Activated CD4-positive, alpha-beta memory T cell treated with anti-CD3 and anti-CD28 coated beads for 36 hours (primary cell): Measurements from ENCODE around the gene ENTPD7. TPM values are rescaled to one million over a fixed set of nuclear protein-coding genes. Genes with fewer than 3 reads are reported as not detected.
A peak's percentile ranks its signal among the peaks of the same experiment; 100 is the strongest.
"Not testable (repeated sequence)": the region's sequence is repeated elsewhere in the genome, so short reads cannot be mapped to it uniquely, and the experiment has no call there.

ENCODE experiments used
- CTCF ChIA-PET: fragments of 350-600 bp; sonication (Branson Sonifier 250); formaldehyde crosslinking; loops from one replicate; lab custom pipeline; 2021; ENCODE audit warnings: antibody characterized with exemption, inconsistent platforms; lab: Charles Lee
- POLR2A ChIA-PET: fragments of 350-600 bp; sonication (Branson Sonifier 250); formaldehyde crosslinking; loops from one replicate; lab custom pipeline; 2021; ENCODE audit warnings: antibody characterized with exemption; lab: Charles Lee
- DNase-seq: peaks from one replicate; pipeline ENCODE4 v3.0.0-alpha.2; 2020
- H3K27ac Mint-ChIP-seq: one replicate; pipeline ENCODE4 v1.8.0; 2021; ENCODE audit warnings: mixed read lengths
- H3K27me3 Mint-ChIP-seq: one replicate; pipeline ENCODE4 v1.8.0; 2021; ENCODE audit warnings: mixed read lengths
- H3K36me3 Mint-ChIP-seq: one replicate; pipeline ENCODE4 v1.8.0; 2021; ENCODE audit warnings: mixed read lengths
- H3K4me1 Mint-ChIP-seq: one replicate; pipeline ENCODE4 v1.8.0; 2021; ENCODE audit warnings: low read depth, mixed read lengths
- H3K4me3 Mint-ChIP-seq: one replicate; pipeline ENCODE4 v1.8.0; 2021; ENCODE audit warnings: mild to moderate bottlenecking, mixed read lengths
- H3K9me3 Mint-ChIP-seq: one replicate; pipeline ENCODE4 v1.8.0; 2021; ENCODE audit warnings: mixed read lengths
- intact Hi-C: fragments of 100-400 bp; cut with micrococcal nuclease; formaldehyde crosslinking; loops from one replicate; pipeline ENCODE4 v1.15.1; 2023
- total RNA-seq, 2 experiments: library from RNA; stranded (reverse); gene quantifications; one replicate each; pipeline ENCODE4 v1.2.3, GENCODE V29; 2021

ENTPD7 gene
- total RNA-seq, 2 experiments from 2014 or later = 3.0 to 3.3 TPM

- H3K4me1 Mint-ChIP-seq = peaks cover 31% of the 10 kb centered on the region
- ChIA-PET POLR2A (interaction anchor here (1.1 to 5.2 kb wide), 4 partner anchors 10 to 192 kb away, joined by 4 to 55 read pairs (median 22); partner anchors contain the start of genes COX15, CUTC, ENTPD7 and GOT1), CTCF (interaction anchor here (0.8 to 2.7 kb wide), 6 partner anchors 9 to 186 kb away, joined by 3 to 11 read pairs (median 3); partner anchors contain the start of gene ENTPD7)
- peak overlapping the region; percentile 96 for H3K27ac Mint-ChIP-seq
- DNase-seq = no peak
- no peaks in the 10 kb centered on the region for H3K9me3 Mint-ChIP-seq
- H3K36me3 Mint-ChIP-seq = peaks cover 14% of the 10 kb centered on the region
- intact Hi-C loops = loop anchor here (2.0 kb wide), 1 partner anchor 385 kb away; no protein-coding TSS in a partner anchor
- H3K4me3 Mint-ChIP-seq = peak overlapping the region; percentile 80
- H3K27me3 Mint-ChIP-seq = no peaks in the 10 kb centered on the region
Observed at GRCh38 chr10:99621454-99622251, 37.7 kb upstream of the ENTPD7 start.

GRCh38 chr10:99623919-99624318 lies 35.4 kb upstream of the ENTPD7 start:
- no peak overlapping the region for H3K27ac Mint-ChIP-seq
- H3K27me3 Mint-ChIP-seq = peaks cover 3% of the 10 kb centered on the region
- H3K36me3 Mint-ChIP-seq = peaks cover 5% of the 10 kb centered on the region
- no peaks in the 10 kb centered on the region for H3K9me3 Mint-ChIP-seq
- no peak overlapping the region for H3K4me3 Mint-ChIP-seq
- POLR2A ChIA-PET = no interaction called here
- CTCF ChIA-PET = interaction anchor here (1.0 to 2.7 kb wide), 3 partner anchors 10 to 188 kb away, joined by 3 to 11 read pairs (median 4); no protein-coding TSS in a partner anchor
- DNase-seq = no peak
- peaks cover 13% of the 10 kb centered on the region for H3K4me1 Mint-ChIP-seq
- intact Hi-C loops = no loop called here

- H3K9me3 Mint-ChIP-seq, DNase-seq, H3K36me3 Mint-ChIP-seq, H3K4me3 Mint-ChIP-seq, H3K27ac Mint-ChIP-seq, H3K27me3 Mint-ChIP-seq, intact Hi-C loops: not testable (repeated sequence)
- ChIA-PET CTCF (interaction anchor here (0.6 to 2.0 kb wide), 4 partner anchors 11 to 44 kb away, joined by 3 to 4 read pairs (median 4); no protein-coding TSS in a partner anchor), POLR2A (interaction anchor here (0.6 kb wide), 1 partner anchor 196 kb away, joined by 3 read pairs; no protein-coding TSS in a partner anchor)
- peaks cover 10% of the 10 kb centered on the region for H3K4me1 Mint-ChIP-seq
Observed at GRCh38 chr10:99625124-99625523, 34.2 kb upstream of the ENTPD7 start.

GRCh38 chr10:99628923-99629624 lies 30.2 kb upstream of the ENTPD7 start:
- Mint-ChIP-seq H3K4me1 (peaks cover 4% of the 10 kb centered on the region), H3K27me3 (peaks cover 17% of the 10 kb centered on the region), H3K36me3 (no peaks in the 10 kb centered on the region), H3K27ac (no peak overlapping the region), H3K4me3 (no peak overlapping the region), H3K9me3 (no peaks in the 10 kb centered on the region)
- intact Hi-C loops = no loop called here
- ChIA-PET CTCF (no interaction called here), POLR2A (no interaction called here)
- DNase-seq = no peak

GRCh38 chr10:99629625-99629978 lies 29.7 kb upstream of the ENTPD7 start:
- intact Hi-C loops = no loop called here
- CTCF ChIA-PET = interaction anchor here (1.0 kb wide), 1 partner anchor 194 kb away, joined by 3 read pairs; no protein-coding TSS in a partner anchor
- DNase-seq = no peak
- H3K4me1 Mint-ChIP-seq = peaks cover 4% of the 10 kb centered on the region
- no peaks in the 10 kb centered on the region for H3K36me3 Mint-ChIP-seq
- POLR2A ChIA-PET = no interaction called here
- no peak overlapping the region for H3K27ac Mint-ChIP-seq
- H3K27me3 Mint-ChIP-seq = peaks cover 21% of the 10 kb centered on the region
- no peak overlapping the region for H3K4me3 Mint-ChIP-seq
- no peaks in the 10 kb centered on the region for H3K9me3 Mint-ChIP-seq

GRCh38 chr10:99630433-99630832 lies 28.9 kb upstream of the ENTPD7 start:
- H3K27ac Mint-ChIP-seq = no peak overlapping the region
- H3K36me3 Mint-ChIP-seq = no peaks in the 10 kb centered on the region
- no peak overlapping the region for H3K4me3 Mint-ChIP-seq
- POLR2A ChIA-PET = no interaction called here
- no peaks in the 10 kb centered on the region for H3K9me3 Mint-ChIP-seq
- DNase-seq = no peak
- CTCF ChIA-PET = interaction anchor here (0.8 to 1.6 kb wide), 4 partner anchors 14 to 194 kb away, joined by 3 read pairs; partner anchors contain the start of gene ENTPD7
- intact Hi-C loops = no loop called here
- peaks cover 4% of the 10 kb centered on the region for H3K4me1 Mint-ChIP-seq
- H3K27me3 Mint-ChIP-seq = peaks cover 23% of the 10 kb centered on the region

- H3K27me3 Mint-ChIP-seq = peaks cover 23% of the 10 kb centered on the region
Observed at GRCh38 chr10:99630991-99631390, 28.3 kb upstream of the ENTPD7 start.

GRCh38 chr10:99631496-99631895 lies 27.8 kb upstream of the ENTPD7 start:
- no peak overlapping the region for H3K27ac Mint-ChIP-seq
- H3K9me3 Mint-ChIP-seq = no peaks in the 10 kb centered on the region
- no peaks in the 10 kb centered on the region for H3K36me3 Mint-ChIP-seq
- intact Hi-C loops = no loop called here
- H3K27me3 Mint-ChIP-seq = peaks cover 23% of the 10 kb centered on the region
- DNase-seq = no peak
- H3K4me3 Mint-ChIP-seq = no peak overlapping the region
- ChIA-PET CTCF (interaction anchor here (1.6 kb wide), 1 partner anchor 19 kb away, joined by 3 read pairs; no protein-coding TSS in a partner anchor), POLR2A (interaction anchor here (1.0 kb wide), 1 partner anchor 10 kb away, joined by 4 read pairs; no protein-coding TSS in a partner anchor)
- peaks cover 4% of the 10 kb centered on the region for H3K4me1 Mint-ChIP-seq

More at GRCh38 chr10:99630991-99631390, 28.3 kb upstream of the ENTPD7 start:
- peaks cover 4% of the 10 kb centered on the region for H3K4me1 Mint-ChIP-seq
- ChIA-PET CTCF (interaction anchor here (0.8 to 1.6 kb wide), 2 partner anchors 18 to 28 kb away, joined by 3 read pairs; partner anchors contain the start of gene ENTPD7), POLR2A (interaction anchor here (1.0 kb wide), 1 partner anchor 10 kb away, joined by 4 read pairs; no protein-coding TSS in a partner anchor)
- DNase-seq = no peak
- no peak overlapping the region for H3K27ac Mint-ChIP-seq
- no peaks in the 10 kb centered on the region for H3K36me3 Mint-ChIP-seq
- no peak overlapping the region for H3K4me3 Mint-ChIP-seq
- intact Hi-C loops = no loop called here
- no peaks in the 10 kb centered on the region for H3K9me3 Mint-ChIP-seq

GRCh38 chr10:99633832-99634231 lies 25.5 kb upstream of the ENTPD7 start:
- intact Hi-C loops = no loop called here
- Mint-ChIP-seq H3K27ac (no peak overlapping the region), H3K36me3 (no peaks in the 10 kb centered on the region), H3K27me3 (peaks cover 21% of the 10 kb centered on the region), H3K4me1 (no peaks in the 10 kb centered on the region), H3K9me3 (no peaks in the 10 kb centered on the region), H3K4me3 (no peak overlapping the region)
- CTCF ChIA-PET = no interaction called here
- DNase-seq = no peak
- POLR2A ChIA-PET = no interaction called here

GRCh38 chr10:99647601-99648151 lies 11.6 kb upstream of the ENTPD7 start:
- ChIA-PET CTCF (no interaction called here), POLR2A (no interaction called here)
- no peak for DNase-seq
- Mint-ChIP-seq H3K4me3 (no peak overlapping the region), H3K27ac (no peak overlapping the region), H3K4me1 (no peaks in the 10 kb centered on the region), H3K36me3 (peaks cover under 1% of the 10 kb centered on the region), H3K27me3 (peaks cover 28% of the 10 kb centered on the region), H3K9me3 (peaks cover 2% of the 10 kb centered on the region)
- intact Hi-C loops = no loop called here

- ChIA-PET CTCF (no interaction called here), POLR2A (no interaction called here)
- H3K4me3 Mint-ChIP-seq = no peak overlapping the region
- intact Hi-C loops = no loop called here
- peaks cover 31% of the 10 kb centered on the region for H3K27me3 Mint-ChIP-seq
- H3K4me1 Mint-ChIP-seq = no peaks in the 10 kb centered on the region
- H3K27ac Mint-ChIP-seq = no peak overlapping the region
- no peak for DNase-seq
- peaks cover 2% of the 10 kb centered on the region for H3K9me3 Mint-ChIP-seq
- H3K36me3 Mint-ChIP-seq = peaks cover 2% of the 10 kb centered on the region
Observed at GRCh38 chr10:99648717-99649116, 10.6 kb upstream of the ENTPD7 start.
